ENCODE data around the gene SRGAP2B. TPM values are rescaled to one million over a fixed set of nuclear protein-coding genes. Genes with fewer than 3 reads are reported as not detected.
"Not testable (repeated sequence)": the region's sequence is repeated elsewhere in the genome, so short reads cannot be mapped to it uniquely, and the experiment has no call there.

SRGAP2B gene
- total RNA-seq, 1 donor from 2014 or later = 23.3 TPM

DNA sequence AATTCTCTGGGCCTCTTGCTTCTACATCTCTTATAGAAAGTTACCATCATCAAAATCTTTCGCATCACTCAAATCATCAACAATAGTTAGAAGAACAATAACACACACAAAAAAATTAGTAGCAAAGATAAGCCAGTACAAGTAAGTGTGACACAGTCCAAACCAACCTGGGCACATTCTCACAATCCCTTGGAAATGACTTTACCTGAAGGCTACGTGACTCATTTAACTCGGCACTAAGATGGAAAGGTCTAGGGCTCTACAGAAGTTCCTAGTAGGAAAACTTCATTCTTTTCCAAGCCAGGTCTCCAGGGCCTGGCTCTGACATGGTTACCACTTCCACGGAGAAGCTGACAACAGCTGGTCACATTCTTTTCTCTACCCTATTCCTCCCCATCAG, 41.7 kb downstream of the SRGAP2B start:
- ATAC-seq (ENCODE audit: low read depth); intact Hi-C loops (cut with micrococcal nuclease); CTCF ChIA-PET; H3K9me3 Mint-ChIP-seq; H3K4me1 Mint-ChIP-seq; DNase-seq; H3K27ac Mint-ChIP-seq; H3K4me3 Mint-ChIP-seq; POLR2A ChIA-PET; H3K27me3 Mint-ChIP-seq; H3K36me3 Mint-ChIP-seq (ENCODE audit: low read depth): not testable (repeated sequence)

GRCh38 chr1:145052019-145052776, 42.9 kb downstream of the SRGAP2B start:
- DNase-seq; H3K27me3 Mint-ChIP-seq; POLR2A ChIA-PET; H3K36me3 Mint-ChIP-seq (ENCODE audit: low read depth); H3K4me3 Mint-ChIP-seq; ATAC-seq (ENCODE audit: low read depth); H3K9me3 Mint-ChIP-seq; CTCF ChIA-PET; H3K4me1 Mint-ChIP-seq; intact Hi-C loops (cut with micrococcal nuclease); H3K27ac Mint-ChIP-seq: not testable (repeated sequence)

- H3K27ac Mint-ChIP-seq, CTCF ChIA-PET, POLR2A ChIA-PET: not testable (repeated sequence)
Measured at GRCh38 chr1:145048181-145048856, 46.8 kb downstream of the SRGAP2B start.

GRCh38 chr1:145047553-145047952, 47.6 kb downstream of the SRGAP2B start:
- peak; percentile 82 for ATAC-seq (ENCODE audit: low read depth)
- H3K4me1 Mint-ChIP-seq; POLR2A ChIA-PET; H3K27ac Mint-ChIP-seq; H3K36me3 Mint-ChIP-seq (ENCODE audit: low read depth); intact Hi-C loops (cut with micrococcal nuclease); DNase-seq; H3K27me3 Mint-ChIP-seq; H3K9me3 Mint-ChIP-seq; CTCF ChIA-PET; H3K4me3 Mint-ChIP-seq: not testable (repeated sequence)

More at GRCh38 chr1:145048181-145048856, 46.8 kb downstream of the SRGAP2B start:
- DNase-seq; intact Hi-C loops (cut with micrococcal nuclease); ATAC-seq (ENCODE audit: low read depth); H3K4me1 Mint-ChIP-seq; H3K36me3 Mint-ChIP-seq (ENCODE audit: low read depth); H3K27me3 Mint-ChIP-seq; H3K9me3 Mint-ChIP-seq; H3K4me3 Mint-ChIP-seq: not testable (repeated sequence)

- H3K36me3 Mint-ChIP-seq (ENCODE audit: low read depth); H3K4me3 Mint-ChIP-seq; ATAC-seq (ENCODE audit: low read depth); CTCF ChIA-PET; H3K4me1 Mint-ChIP-seq; H3K27ac Mint-ChIP-seq; POLR2A ChIA-PET; H3K27me3 Mint-ChIP-seq; H3K9me3 Mint-ChIP-seq; DNase-seq; intact Hi-C loops (cut with micrococcal nuclease): not testable (repeated sequence)
Measured at GRCh38 chr1:145045571-145046273, 49.4 kb downstream of the SRGAP2B start.

- DNase-seq; H3K27ac Mint-ChIP-seq; H3K27me3 Mint-ChIP-seq; H3K9me3 Mint-ChIP-seq; intact Hi-C loops (cut with micrococcal nuclease); H3K4me3 Mint-ChIP-seq; POLR2A ChIA-PET; H3K36me3 Mint-ChIP-seq (ENCODE audit: low read depth); H3K4me1 Mint-ChIP-seq; CTCF ChIA-PET: not testable (repeated sequence)
- ATAC-seq (ENCODE audit: low read depth) = peak; percentile 89
Measured at GRCh38 chr1:145041519-145041918, 53.6 kb downstream of the SRGAP2B start.

GRCh38 chr1:145036019-145036418, 59.1 kb downstream of the SRGAP2B start:
- H3K4me1 Mint-ChIP-seq; H3K4me3 Mint-ChIP-seq; POLR2A ChIA-PET; H3K36me3 Mint-ChIP-seq (ENCODE audit: low read depth); H3K27me3 Mint-ChIP-seq; DNase-seq; intact Hi-C loops (cut with micrococcal nuclease); ATAC-seq (ENCODE audit: low read depth); H3K9me3 Mint-ChIP-seq; CTCF ChIA-PET; H3K27ac Mint-ChIP-seq: not testable (repeated sequence)

DNA sequence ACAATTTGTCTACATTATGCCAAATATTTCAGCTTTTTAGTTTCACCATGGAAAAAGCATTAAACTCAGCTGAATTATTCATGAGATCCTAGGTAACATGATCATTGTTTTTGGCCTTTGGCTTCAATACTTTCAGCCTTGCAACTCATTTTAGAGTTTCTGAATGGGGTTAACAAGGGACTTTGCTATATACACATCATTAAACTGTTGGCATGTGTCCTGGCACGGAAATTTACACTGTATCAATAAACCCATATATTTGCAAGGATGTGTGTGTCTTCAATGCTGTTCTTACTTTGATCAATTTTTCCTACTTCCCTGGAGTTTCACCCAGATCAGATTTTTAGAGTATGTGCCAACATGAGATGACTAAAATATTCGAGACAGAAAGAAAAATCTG, 61.6 kb downstream of the SRGAP2B start:
- intact Hi-C loops (cut with micrococcal nuclease); H3K36me3 Mint-ChIP-seq (ENCODE audit: low read depth); POLR2A ChIA-PET; H3K4me1 Mint-ChIP-seq; H3K27ac Mint-ChIP-seq; H3K9me3 Mint-ChIP-seq; DNase-seq; H3K27me3 Mint-ChIP-seq; H3K4me3 Mint-ChIP-seq; ATAC-seq (ENCODE audit: low read depth); CTCF ChIA-PET: not testable (repeated sequence)

DNA sequence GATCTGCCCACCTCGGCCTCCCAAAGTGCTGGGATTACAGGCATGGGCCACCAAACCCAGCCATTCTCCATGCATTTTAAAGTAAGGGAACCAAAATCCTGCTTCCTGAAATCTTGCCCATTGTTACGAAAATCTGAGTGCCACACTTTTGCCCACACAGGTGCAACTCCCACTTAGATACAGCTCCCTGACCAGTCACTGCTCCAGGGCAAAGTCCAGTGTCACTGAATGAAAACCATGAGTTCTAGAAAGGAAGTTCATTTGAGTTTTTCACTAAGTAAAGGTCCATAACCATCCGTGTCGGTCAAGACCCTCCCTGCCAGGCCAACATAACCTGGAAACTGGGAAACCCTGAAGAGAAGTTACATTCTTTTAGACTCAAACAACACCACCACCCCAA, 67.9 kb downstream of the SRGAP2B start:
- intact Hi-C loops (cut with micrococcal nuclease); H3K9me3 Mint-ChIP-seq; H3K27ac Mint-ChIP-seq; POLR2A ChIA-PET; DNase-seq; H3K27me3 Mint-ChIP-seq; H3K36me3 Mint-ChIP-seq (ENCODE audit: low read depth); H3K4me3 Mint-ChIP-seq; H3K4me1 Mint-ChIP-seq; ATAC-seq (ENCODE audit: low read depth); CTCF ChIA-PET: not testable (repeated sequence)

DNA sequence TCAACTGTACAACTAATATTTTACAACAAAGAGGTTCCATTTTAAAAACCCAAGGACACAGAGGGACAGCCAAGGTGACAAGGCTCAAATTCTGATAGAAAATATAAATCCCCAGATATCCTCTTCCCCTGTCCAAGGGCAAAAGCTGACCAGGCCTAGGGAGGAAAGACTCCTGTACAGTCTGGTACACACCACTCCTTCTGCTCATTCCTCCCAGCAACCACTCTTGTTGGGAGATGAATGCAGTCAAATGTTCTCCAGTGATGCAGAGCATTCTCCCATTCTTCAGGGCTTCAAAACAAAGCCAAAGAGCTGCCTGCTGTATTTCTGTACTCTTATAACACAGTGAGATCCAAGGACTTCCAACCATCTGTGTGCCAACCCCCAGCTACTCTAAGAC, 69.8 kb downstream of the SRGAP2B start:
- H3K27me3 Mint-ChIP-seq; H3K4me1 Mint-ChIP-seq; DNase-seq; CTCF ChIA-PET; H3K36me3 Mint-ChIP-seq (ENCODE audit: low read depth); H3K27ac Mint-ChIP-seq; intact Hi-C loops (cut with micrococcal nuclease); ATAC-seq (ENCODE audit: low read depth); POLR2A ChIA-PET; H3K9me3 Mint-ChIP-seq; H3K4me3 Mint-ChIP-seq: not testable (repeated sequence)

- H3K4me3 Mint-ChIP-seq; POLR2A ChIA-PET; H3K27ac Mint-ChIP-seq; H3K9me3 Mint-ChIP-seq; DNase-seq; H3K27me3 Mint-ChIP-seq; H3K36me3 Mint-ChIP-seq (ENCODE audit: low read depth); intact Hi-C loops (cut with micrococcal nuclease); CTCF ChIA-PET; H3K4me1 Mint-ChIP-seq: not testable (repeated sequence)
- ATAC-seq (ENCODE audit: low read depth) = peak; percentile 54
Measured at GRCh38 chr1:145022259-145022658, 72.9 kb downstream of the SRGAP2B start.

DNA sequence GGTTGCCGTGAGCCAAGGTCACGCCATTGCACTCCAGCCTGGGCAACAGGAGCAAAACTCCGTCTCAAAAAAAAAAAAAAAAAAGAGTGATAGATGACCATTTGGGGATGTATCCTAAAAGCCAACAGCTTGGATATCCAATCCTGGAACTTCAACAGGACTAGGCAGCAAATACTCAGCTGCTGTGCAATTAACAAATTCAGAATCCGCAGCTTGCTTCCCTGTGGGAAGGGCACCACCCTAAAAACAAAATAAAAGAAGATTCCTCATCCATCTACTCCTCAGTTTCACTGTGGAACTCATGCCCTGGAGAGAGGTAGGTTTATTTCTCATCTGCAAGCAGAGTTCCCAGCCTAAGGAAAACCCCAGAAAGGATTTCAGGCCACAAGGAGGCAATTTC, 73.4 kb downstream of the SRGAP2B start:
- H3K27ac Mint-ChIP-seq; H3K27me3 Mint-ChIP-seq; POLR2A ChIA-PET; H3K36me3 Mint-ChIP-seq (ENCODE audit: low read depth); CTCF ChIA-PET; intact Hi-C loops (cut with micrococcal nuclease); H3K9me3 Mint-ChIP-seq; H3K4me1 Mint-ChIP-seq; ATAC-seq (ENCODE audit: low read depth); H3K4me3 Mint-ChIP-seq; DNase-seq: not testable (repeated sequence)

Data from activated B cell treated with CpG ODN at 0.5 μM for 24 hours (primary cell).